GM23248 (cell line): Measurements from ENCODE around the gene SCTR. TPM values are rescaled to one million over a fixed set of nuclear protein-coding genes. Genes with fewer than 3 reads are reported as not detected.

Experiments used
- DNase-seq: peaks from one replicate; pipeline ENCODE4 v3.0.0-alpha.2; 2015
- H2AFZ ChIP-seq: fragments of 200-600 bp; sonication (generic); 2 replicates; pipeline ENCODE4 v1.6.1; 2016; ENCODE audit warnings: antibody characterized with exemption
- H3F3A ChIP-seq: fragments of 200-600 bp; sonication (generic); 2 replicates; pipeline ENCODE4 v1.6.1; 2016; ENCODE audit warnings: mild to moderate bottlenecking, antibody characterized with exemption, mixed run types; ENCODE audit not compliant: insufficient read depth
- H3K27ac ChIP-seq: fragments of 200-600 bp; sonication (generic); 2 replicates; pipeline ENCODE4 v1.5.1; 2016; ENCODE audit warnings: mild to moderate bottlenecking
- H3K27me3 ChIP-seq: fragments of 200-600 bp; sonication (generic); replicated peaks from 2 replicates; pipeline ENCODE4 v1.6.1; 2016; ENCODE audit warnings: mild to moderate bottlenecking; ENCODE audit not compliant: insufficient read depth
- H3K36me3 ChIP-seq: fragments of 200-600 bp; sonication (generic); 2 replicates; pipeline ENCODE4 v1.6.1; 2016; ENCODE audit warnings: low read depth, mild to moderate bottlenecking
- H3K4me1 ChIP-seq: fragments of 200-600 bp; sonication (generic); 2 replicates; pipeline ENCODE4 v1.6.1; 2016; ENCODE audit warnings: mild to moderate bottlenecking; ENCODE audit not compliant: insufficient read depth
- H3K4me2 ChIP-seq: fragments of 200-600 bp; sonication (generic); one replicate; pipeline ENCODE4 v1.6.1; 2016; ENCODE audit warnings: mild to moderate bottlenecking; ENCODE audit not compliant: unreplicated experiment
- H3K4me3 ChIP-seq: fragments of 200-600 bp; sonication (generic); 2 replicates; pipeline ENCODE4 v1.5.1; 2016; ENCODE audit warnings: mild to moderate bottlenecking
- H3K79me2 ChIP-seq: fragments of 200-600 bp; sonication (generic); 2 replicates; pipeline ENCODE4 v1.6.1; 2016; ENCODE audit warnings: mild to moderate bottlenecking; ENCODE audit not compliant: insufficient read depth
- H3K9ac ChIP-seq: fragments of 200-600 bp; sonication (generic); 2 replicates; pipeline ENCODE4 v1.6.1; 2016; ENCODE audit warnings: mild to moderate bottlenecking
- H3K9me2 ChIP-seq: fragments of 200-600 bp; sonication (generic); 2 replicates; pipeline ENCODE4 v1.6.1; 2016; ENCODE audit warnings: mixed run types, mild to moderate bottlenecking, moderate library complexity; ENCODE audit not compliant: insufficient read depth
- H3K9me3 ChIP-seq: fragments of 200-600 bp; sonication (generic); one replicate; pipeline ENCODE4 v1.6.1; 2017; ENCODE audit warnings: low read depth
- H4K20me1 ChIP-seq: fragments of 200-600 bp; sonication (generic); 2 replicates; pipeline ENCODE4 v1.6.0; 2016; ENCODE audit not compliant: insufficient read depth
- EZH2 ChIP-seq: fragments of 200-600 bp; sonication (generic); IDR thresholded peaks from 2 replicates; pipeline ENCODE4 v1.6.1; 2018; ENCODE audit warnings: antibody characterized with exemption, mild to moderate bottlenecking; ENCODE audit not compliant: insufficient read depth, poor library complexity, severe bottlenecking
- EZH2phosphoT487 ChIP-seq: fragments of 200-600 bp; sonication (generic); IDR thresholded peaks from 2 replicates; pipeline ENCODE4 v1.6.1; 2018; ENCODE audit warnings: antibody characterized with exemption, moderate library complexity, mild to moderate bottlenecking, low read depth; ENCODE audit not compliant: insufficient read depth
- WGBS, 2 experiments: methylation state at CpG; one replicate each; pipeline ENCODE4 v1.1.6; 2015 to 2017; ENCODE audit warnings: low lambda C conversion rate in 2 of 2, low coverage in 1 of 2; ENCODE audit errors: missing lambda C conversion rate in 2 of 2; 5-methylcytosine and 5-hydroxymethylcytosine counted together
- in situ Hi-C: fragments of 300-500 bp; cut with MboI; formaldehyde crosslinking; loops from 2 replicates; pipeline ENCODE4 v1.15.0; 2020
- polyA plus RNA-seq: library from polyadenylated mRNA; unstranded; fragments of >200 nt; fragmentation: Nextera tagmentation; extraction: Ambion mirVana; gene quantifications from 2 replicates; pipeline ENCODE4 v1.2.1, GENCODE V29; 2016
- total RNA-seq: library from RNA; depleted of rRNA; stranded (reverse); fragments of >200 nt; shearing (Covaris generic); gene quantifications from 2 replicates; pipeline ENCODE4 v1.2.3, GENCODE V29; 2014; rRNA removed

Gene SCTR
- total and polyA plus RNA-seq, 2 experiments from 2014 or later, result not detected

DNA sequence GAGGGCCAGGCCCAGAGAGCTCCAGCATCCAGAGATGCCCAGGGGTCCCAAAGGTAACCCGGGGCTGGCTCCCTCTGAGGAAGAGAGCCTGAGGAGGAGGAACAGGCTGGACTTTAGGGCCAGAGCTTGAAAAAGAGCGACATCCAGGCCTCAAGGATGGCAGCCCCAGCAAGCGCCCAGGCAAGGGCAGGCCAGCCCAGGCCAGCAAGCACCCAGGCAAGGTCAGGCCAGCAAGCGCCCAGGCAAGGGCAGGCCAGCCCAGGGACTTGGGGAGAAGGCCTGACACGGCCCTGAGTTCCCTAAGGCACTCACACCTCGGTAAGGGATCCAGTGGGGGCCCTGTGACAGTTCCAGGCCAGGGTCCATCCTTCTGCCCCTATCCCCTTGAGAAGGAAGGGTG is 127.1 kb downstream of the SCTR start:
- H3K27ac ChIP-seq, result no peak overlapping the region
- 72 to 76% methylated on average over 6 of the region's 6 CpGs for WGBS, 2 experiments

GRCh38 chr2:119393971-119394748 is 130.1 kb downstream of the SCTR start:
- no peak overlapping the region for H2AFZ ChIP-seq
- in situ Hi-C loops, result no loop called here
- 90 to 92% methylated on average over 3 of the region's 3 CpGs for WGBS, 2 experiments

More for the DNA sequence above, 127.1 kb downstream of the SCTR start:
- Histone ChIP-seq H3K4me2 (no peak overlapping the region), H4K20me1 (no peaks in the 10 kb centered on the region), H3K27me3 (no peaks in the 10 kb centered on the region), H3F3A (no peaks in the 10 kb centered on the region), H3K9me2 (no peaks in the 10 kb centered on the region), H3K79me2 (no peaks in the 10 kb centered on the region), H3K36me3 (no peaks in the 10 kb centered on the region), H3K4me1 (no peaks in the 10 kb centered on the region), H2AFZ (no peak overlapping the region), H3K4me3 (no peak overlapping the region), H3K9ac (no peak overlapping the region), H3K9me3 (no peaks in the 10 kb centered on the region)
- in situ Hi-C loops, result no loop called here
- TF ChIP-seq EZH2 (no peak), EZH2phosphoT487 (no peak)
- no peak for DNase-seq

More at GRCh38 chr2:119393971-119394748, 130.1 kb downstream of the SCTR start:
- Histone ChIP-seq H4K20me1 (no peaks in the 10 kb centered on the region), H3K4me2 (no peak overlapping the region), H3K9me3 (no peaks in the 10 kb centered on the region), H3K27ac (no peak overlapping the region), H3F3A (peaks cover 15% of the 10 kb centered on the region; the same call in 1 of the 2 replicates), H3K27me3 (no peaks in the 10 kb centered on the region), H3K4me1 (peaks cover 12% of the 10 kb centered on the region), H3K4me3 (no peak overlapping the region), H3K9ac (no peak overlapping the region), H3K36me3 (no peaks in the 10 kb centered on the region), H3K9me2 (no peaks in the 10 kb centered on the region), H3K79me2 (no peaks in the 10 kb centered on the region)
- DNase-seq, result no peak
- TF ChIP-seq EZH2phosphoT487, result no peak
- no peak for TF ChIP-seq EZH2

Other genes starting within 250 kb of the SCTR start
- 3.0 and 6.1 TPM in 2 replicates for gene C2orf76, start 157.6 kb downstream of the SCTR start, total RNA-seq
- 23.4 and 26.2 TPM in 2 replicates for gene C2orf76, start 157.6 kb downstream of the SCTR start, polyA plus RNA-seq
- 41.6 and 55.0 TPM in 2 replicates for gene DBI, start 157.5 kb downstream of the SCTR start, total RNA-seq
- gene DBI, start 157.5 kb downstream of the SCTR start, polyA plus RNA-seq, result 199 and 208 TPM in 2 replicates
- gene TMEM37, start 92.6 kb downstream of the SCTR start, total RNA-seq, result 1.8 TPM in 1 of 2 replicates, not detected in the other
- 0.53 and 1.5 TPM in 2 replicates for gene TMEM37, start 92.6 kb downstream of the SCTR start, polyA plus RNA-seq
- not detected in 2 replicates for gene CFAP221, start 20.0 kb upstream of the SCTR start, total RNA-seq
- gene CFAP221, start 20.0 kb upstream of the SCTR start, polyA plus RNA-seq, result 0.16 and 0.27 TPM in 2 replicates
- 8.5 and 9.5 TPM in 2 replicates for gene TMEM177, start 154.7 kb upstream of the SCTR start, total RNA-seq
- gene TMEM177, start 154.7 kb upstream of the SCTR start, polyA plus RNA-seq, result 10.0 and 10.4 TPM in 2 replicates
- 24.3 and 29.7 TPM in 2 replicates for gene PTPN4, start 235.4 kb upstream of the SCTR start, total RNA-seq
- 19.8 and 21.5 TPM in 2 replicates for gene PTPN4, start 235.4 kb upstream of the SCTR start, polyA plus RNA-seq